K562 (cell line): ENCODE results near the gene COX4I2. TPM values are rescaled to one million over a fixed set of nuclear protein-coding genes. Genes with fewer than 3 reads are reported as not detected.

Experiments used
- CBX1 ChIP-seq: sonication (generic); IDR thresholded peaks from 2 replicates; pipeline ENCODE4 v1.6.1; 2016; ENCODE audit warnings: antibody characterized with exemption, low read depth, mild to moderate bottlenecking
- GATAD2A ChIP-seq: fragments of 450-650 bp; IDR thresholded peaks from 2 replicates; pipeline ENCODE4 v1.6.1; 2017
- HDAC2 ChIP-seq: fragments of 450-650 bp; IDR thresholded peaks from 2 replicates; pipeline ENCODE4 v1.6.1; 2016; ENCODE audit warnings: mild to moderate bottlenecking
- KDM4B ChIP-seq, 2 experiments: fragments of 450-650 bp in 1 of 2; sonication (generic) in 1 of 2; IDR thresholded peaks; 2 replicates each; pipeline ENCODE4 v1.6.1; 2016 to 2017; ENCODE audit warnings: borderline replicate concordance in 2 of 2, antibody characterized with exemption in 1 of 2, low read depth in 1 of 2, mild to moderate bottlenecking in 1 of 2
- NUFIP1 ChIP-seq: fragments of 450-650 bp; IDR thresholded peaks from 2 replicates; pipeline ENCODE4 v1.6.1; 2018; ENCODE audit not compliant: partially characterized antibody
- PCBP1 ChIP-seq: fragments of 200-400 bp; formaldehyde crosslinking; IDR thresholded peaks from 2 replicates; pipeline ENCODE4 v1.6.1; 2018; ENCODE audit warnings: mild to moderate bottlenecking, low read depth, low read length; ENCODE audit not compliant: poor library complexity, severe bottlenecking
- SP1 ChIP-seq: sonication (generic); formaldehyde crosslinking; IDR thresholded peaks from 2 replicates; pipeline ENCODE4 v1.8.1; 2022; ENCODE audit warnings: mild to moderate bottlenecking, missing genetic modification reagents
- STAT5A ChIP-seq: IDR thresholded peaks from 2 replicates; pipeline ENCODE4 v1.6.1; 2012; ENCODE audit warnings: low read length, inconsistent platforms, borderline replicate concordance
- TCF7 ChIP-seq: sonication (generic); IDR thresholded peaks from 2 replicates; pipeline ENCODE4 v1.6.1; 2016; ENCODE audit warnings: antibody characterized with exemption, borderline replicate concordance
- ZNF311 ChIP-seq: fragments of 250-450 bp; sonication (Bioruptor Pico); IDR thresholded peaks from 2 replicates; pipeline ENCODE4 v1.4.0; 2020; ENCODE audit warnings: mild to moderate bottlenecking, moderate library complexity
- ZNF668 ChIP-seq: fragments of 250-450 bp; sonication (Bioruptor Pico); IDR thresholded peaks from 2 replicates; pipeline ENCODE4 v1.8.0; 2022; ENCODE audit warnings: mild to moderate bottlenecking, inconsistent platforms
- polyA plus RNA-seq, 8 experiments: library from polyadenylated mRNA; depleted of rRNA in 4 of 8; stranded (reverse) in 5 of 8; unstranded in 3 of 8; fragments of >200 nt; fragmentation: Nextera tagmentation in 2 of 8; fragmentation: Illumina TruSeq in 1 of 8; extraction: Ambion mirVana in 2 of 8; extraction: Trizol in 1 of 8; gene quantifications; 2 replicates each; pipeline versions ENCODE4 v1.2.1 to v1.2.3, GENCODE V29; 2011 to 2014; ENCODE audit warnings: inconsistent platforms in 1 of 8, missing spikeins in 1 of 8
- total RNA-seq, 7 experiments: library from RNA; depleted of rRNA in 6 of 7; stranded (reverse); fragments of >200 nt in 6 of 7; fragmentation: Illumina TruSeq in 2 of 7; extraction: Trizol in 2 of 7; gene quantifications; 2 replicates each; pipeline versions ENCODE4 v1.2.1 to v1.2.3, GENCODE V29; 2011 to 2021; ENCODE audit warnings: low replicate concordance in 1 of 7
- TF ChIP-seq, protein P1 (sequence below): fragments of 250-450 bp; sonication (Bioruptor Pico); IDR thresholded peaks from 2 replicates; pipeline ENCODE4 v1.4.0; 2020; ENCODE audit warnings: borderline replicate concordance
- TF ChIP-seq, protein P2 (sequence below): fragments of 450-650 bp; IDR thresholded peaks from 2 replicates; pipeline ENCODE4 v1.7.0; 2016; ENCODE audit warnings: borderline replicate concordance
- TF ChIP-seq, protein P3 (sequence below): sonication (generic); formaldehyde crosslinking; IDR thresholded peaks from 2 replicates; pipeline ENCODE4 v1.8.0; 2022; ENCODE audit warnings: missing genetic modification reagents, mild to moderate bottlenecking, borderline replicate concordance
- TF ChIP-seq, protein P4 (sequence below): fragments of 200-800 bp; sonication (Bioruptor generic); IDR thresholded peaks from 2 replicates; pipeline ENCODE4 v1.6.1; 2017; ENCODE audit warnings: missing genetic modification characterization, missing compliant biosample characterization
- TF ChIP-seq, protein P5 (sequence below): sonication (generic); formaldehyde crosslinking; IDR thresholded peaks from 2 replicates; pipeline ENCODE4 v1.8.1; 2023; ENCODE audit warnings: mild to moderate bottlenecking, missing genetic modification reagents
- TF ChIP-seq, protein P6 (sequence below): sonication (generic); formaldehyde crosslinking; IDR thresholded peaks from 2 replicates; pipeline ENCODE4 v1.8.0; 2022; ENCODE audit warnings: missing genetic modification reagents, mild to moderate bottlenecking, moderate library complexity, borderline replicate concordance

The COX4I2 gene
- total and polyA plus RNA-seq, 9 of the 15 experiments (the other 6 are each of a cell fraction or from before 2014, with no cell fraction given), result not detected

DNA sequence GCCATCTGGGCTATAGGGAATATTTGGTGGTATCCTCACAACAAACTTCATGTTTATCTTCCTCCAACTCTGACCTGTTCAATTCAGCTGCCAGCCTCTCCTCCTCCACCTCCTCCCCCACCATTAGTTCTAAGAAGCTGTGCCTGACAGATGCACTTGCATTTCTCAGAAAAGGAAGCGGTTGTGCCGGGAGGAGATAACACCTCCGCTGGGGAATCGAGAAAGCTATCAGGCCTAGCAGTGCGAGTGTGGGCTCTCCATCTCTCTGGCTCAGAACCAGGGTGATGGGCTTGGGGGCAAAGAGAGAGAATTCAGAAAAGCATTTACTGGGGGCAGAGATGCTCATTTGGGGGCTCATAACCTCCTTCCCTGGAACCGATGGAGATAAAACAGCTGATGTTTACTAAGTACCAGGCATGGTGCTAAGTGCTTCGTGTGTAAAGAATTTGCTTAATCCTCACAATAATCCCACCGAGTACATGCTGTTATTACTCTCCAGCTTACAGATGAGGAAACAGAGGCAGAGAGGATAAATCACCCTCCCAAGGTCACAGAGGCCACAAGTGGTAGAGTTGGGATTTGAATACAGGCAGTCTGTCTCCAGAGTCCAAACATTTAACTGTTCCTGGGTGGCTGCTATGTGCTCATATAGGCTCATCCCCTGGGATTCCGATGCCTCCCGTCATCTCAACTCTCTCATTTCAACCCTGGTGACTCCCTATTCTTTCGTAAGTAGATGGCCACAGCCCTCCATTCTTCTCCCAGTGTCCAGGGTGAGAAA is 38.3 kb downstream of the COX4I2 start (continued):
- TF ChIP-seq, protein P1, sequence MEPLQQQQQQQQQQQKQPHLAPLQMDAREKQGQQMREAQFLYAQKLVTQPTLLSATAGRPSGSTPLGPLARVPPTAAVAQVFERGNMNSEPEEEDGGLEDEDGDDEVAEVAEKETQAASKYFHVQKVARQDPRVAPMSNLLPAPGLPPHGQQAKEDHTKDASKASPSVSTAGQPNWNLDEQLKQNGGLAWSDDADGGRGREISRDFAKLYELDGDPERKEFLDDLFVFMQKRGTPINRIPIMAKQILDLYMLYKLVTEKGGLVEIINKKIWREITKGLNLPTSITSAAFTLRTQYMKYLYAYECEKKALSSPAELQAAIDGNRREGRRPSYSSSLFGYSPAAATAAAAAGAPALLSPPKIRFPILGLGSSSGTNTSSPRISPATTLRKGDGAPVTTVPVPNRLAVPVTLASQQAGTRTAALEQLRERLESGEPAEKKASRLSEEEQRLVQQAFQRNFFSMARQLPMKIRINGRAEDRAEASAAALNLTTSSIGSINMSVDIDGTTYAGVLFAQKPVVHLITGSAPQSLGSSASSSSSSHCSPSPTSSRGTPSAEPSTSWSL, result no peak
- no peak for TF ChIP-seq NUFIP1
- TF ChIP-seq TCF7, result peak; percentile 83
- no peak for TF ChIP-seq PCBP1
- TF ChIP-seq, protein P2, sequence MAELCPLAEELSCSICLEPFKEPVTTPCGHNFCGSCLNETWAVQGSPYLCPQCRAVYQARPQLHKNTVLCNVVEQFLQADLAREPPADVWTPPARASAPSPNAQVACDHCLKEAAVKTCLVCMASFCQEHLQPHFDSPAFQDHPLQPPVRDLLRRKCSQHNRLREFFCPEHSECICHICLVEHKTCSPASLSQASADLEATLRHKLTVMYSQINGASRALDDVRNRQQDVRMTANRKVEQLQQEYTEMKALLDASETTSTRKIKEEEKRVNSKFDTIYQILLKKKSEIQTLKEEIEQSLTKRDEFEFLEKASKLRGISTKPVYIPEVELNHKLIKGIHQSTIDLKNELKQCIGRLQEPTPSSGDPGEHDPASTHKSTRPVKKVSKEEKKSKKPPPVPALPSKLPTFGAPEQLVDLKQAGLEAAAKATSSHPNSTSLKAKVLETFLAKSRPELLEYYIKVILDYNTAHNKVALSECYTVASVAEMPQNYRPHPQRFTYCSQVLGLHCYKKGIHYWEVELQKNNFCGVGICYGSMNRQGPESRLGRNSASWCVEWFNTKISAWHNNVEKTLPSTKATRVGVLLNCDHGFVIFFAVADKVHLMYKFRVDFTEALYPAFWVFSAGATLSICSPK, result no peak
- no peak for TF ChIP-seq CBX1
- peak; percentile 77; the same call in 1 of the 2 replicates for TF ChIP-seq SP1 (CRISPR knock-in tag)
- TF ChIP-seq, protein P3, sequence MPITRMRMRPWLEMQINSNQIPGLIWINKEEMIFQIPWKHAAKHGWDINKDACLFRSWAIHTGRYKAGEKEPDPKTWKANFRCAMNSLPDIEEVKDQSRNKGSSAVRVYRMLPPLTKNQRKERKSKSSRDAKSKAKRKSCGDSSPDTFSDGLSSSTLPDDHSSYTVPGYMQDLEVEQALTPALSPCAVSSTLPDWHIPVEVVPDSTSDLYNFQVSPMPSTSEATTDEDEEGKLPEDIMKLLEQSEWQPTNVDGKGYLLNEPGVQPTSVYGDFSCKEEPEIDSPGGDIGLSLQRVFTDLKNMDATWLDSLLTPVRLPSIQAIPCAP, result 0 out of 2 replicates have a peak, but pooled peaks have one; percentile 39
- TF ChIP-seq HDAC2, result peak; percentile 62
- TF ChIP-seq, protein P4, sequence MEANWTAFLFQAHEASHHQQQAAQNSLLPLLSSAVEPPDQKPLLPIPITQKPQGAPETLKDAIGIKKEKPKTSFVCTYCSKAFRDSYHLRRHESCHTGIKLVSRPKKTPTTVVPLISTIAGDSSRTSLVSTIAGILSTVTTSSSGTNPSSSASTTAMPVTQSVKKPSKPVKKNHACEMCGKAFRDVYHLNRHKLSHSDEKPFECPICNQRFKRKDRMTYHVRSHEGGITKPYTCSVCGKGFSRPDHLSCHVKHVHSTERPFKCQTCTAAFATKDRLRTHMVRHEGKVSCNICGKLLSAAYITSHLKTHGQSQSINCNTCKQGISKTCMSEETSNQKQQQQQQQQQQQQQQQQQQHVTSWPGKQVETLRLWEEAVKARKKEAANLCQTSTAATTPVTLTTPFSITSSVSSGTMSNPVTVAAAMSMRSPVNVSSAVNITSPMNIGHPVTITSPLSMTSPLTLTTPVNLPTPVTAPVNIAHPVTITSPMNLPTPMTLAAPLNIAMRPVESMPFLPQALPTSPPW, result peak; percentile 84
- TF ChIP-seq, protein P5, sequence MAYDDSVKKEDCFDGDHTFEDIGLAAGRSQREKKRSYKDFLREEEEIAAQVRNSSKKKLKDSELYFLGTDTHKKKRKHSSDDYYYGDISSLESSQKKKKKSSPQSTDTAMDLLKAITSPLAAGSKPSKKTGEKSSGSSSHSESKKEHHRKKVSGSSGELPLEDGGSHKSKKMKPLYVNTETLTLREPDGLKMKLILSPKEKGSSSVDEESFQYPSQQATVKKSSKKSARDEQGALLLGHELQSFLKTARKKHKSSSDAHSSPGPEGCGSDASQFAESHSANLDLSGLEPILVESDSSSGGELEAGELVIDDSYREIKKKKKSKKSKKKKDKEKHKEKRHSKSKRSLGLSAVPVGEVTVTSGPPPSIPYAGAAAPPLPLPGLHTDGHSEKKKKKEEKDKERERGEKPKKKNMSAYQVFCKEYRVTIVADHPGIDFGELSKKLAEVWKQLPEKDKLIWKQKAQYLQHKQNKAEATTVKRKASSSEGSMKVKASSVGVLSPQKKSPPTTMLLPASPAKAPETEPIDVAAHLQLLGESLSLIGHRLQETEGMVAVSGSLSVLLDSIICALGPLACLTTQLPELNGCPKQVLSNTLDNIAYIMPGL (CRISPR knock-in tag), result no peak
- TF ChIP-seq, protein P6, sequence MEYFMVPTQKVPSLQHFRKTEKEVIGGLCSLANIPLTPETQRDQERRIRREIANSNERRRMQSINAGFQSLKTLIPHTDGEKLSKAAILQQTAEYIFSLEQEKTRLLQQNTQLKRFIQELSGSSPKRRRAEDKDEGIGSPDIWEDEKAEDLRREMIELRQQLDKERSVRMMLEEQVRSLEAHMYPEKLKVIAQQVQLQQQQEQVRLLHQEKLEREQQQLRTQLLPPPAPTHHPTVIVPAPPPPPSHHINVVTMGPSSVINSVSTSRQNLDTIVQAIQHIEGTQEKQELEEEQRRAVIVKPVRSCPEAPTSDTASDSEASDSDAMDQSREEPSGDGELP, result peak; percentile 95
- 0 out of 4 replicates have a peak, but pooled peaks of 1 of the 2 experiments have one; percentile 53 for TF ChIP-seq KDM4B (IDR thresholded peaks at IDR 0.05; ENCODE audit: borderline replicate concordance in 2 of 2, low read depth in 1 of 2)
- TF ChIP-seq STAT5A, result peak; percentile 100
- TF ChIP-seq GATAD2A, result peak; percentile 72
- TF ChIP-seq ZNF311 (CRISPR knock-in tag), result peak; percentile 79
- TF ChIP-seq ZNF668, result peak; percentile 68; the same call in 1 of the 2 replicates
